Hepatocyte (in vitro differentiated cells): ENCODE measurements around the gene NHLH1. TPM values are rescaled to one million over a fixed set of nuclear protein-coding genes. Genes with fewer than 3 reads are reported as not detected.

ENCODE experiments used
- DNase-seq: peaks from one replicate; pipeline ENCODE4 v3.0.0-alpha.2; 2016; ENCODE audit warnings: low spot score
- H2AFZ ChIP-seq: fragments of 200-600 bp; sonication (generic); 2 replicates; pipeline ENCODE4 v1.6.0; 2016; ENCODE audit warnings: antibody characterized with exemption, mild to moderate bottlenecking
- H3K27ac ChIP-seq: fragments of 200-600 bp; sonication (generic); 2 replicates; pipeline ENCODE4 v1.5.1; 2016; ENCODE audit warnings: mild to moderate bottlenecking
- H3K27me3 ChIP-seq: fragments of 200-600 bp; sonication (generic); 2 replicates; pipeline ENCODE4 v1.6.1; 2016
- H3K36me3 ChIP-seq: fragments of 200-600 bp; sonication (generic); replicated peaks from 2 replicates; pipeline ENCODE4 v1.5.1; 2016; ENCODE audit warnings: low read depth; ENCODE audit not compliant: insufficient read depth
- H3K4me1 ChIP-seq: fragments of 200-600 bp; sonication (generic); 2 replicates; pipeline ENCODE4 v1.5.1; 2016; ENCODE audit warnings: mild to moderate bottlenecking, moderate library complexity; ENCODE audit not compliant: insufficient read depth
- H3K4me2 ChIP-seq: fragments of 200-600 bp; sonication (generic); 2 replicates; pipeline ENCODE4 v1.6.0; 2016
- H3K4me3 ChIP-seq: fragments of 200-600 bp; sonication (generic); 2 replicates; pipeline ENCODE4 v1.5.1; 2016; ENCODE audit warnings: mild to moderate bottlenecking
- H3K79me2 ChIP-seq: fragments of 200-600 bp; sonication (generic); 2 replicates; pipeline ENCODE4 v1.6.0; 2017; ENCODE audit warnings: mild to moderate bottlenecking
- H3K9me2 ChIP-seq: fragments of 200-600 bp; sonication (generic); replicated peaks from 2 replicates; pipeline ENCODE4 v1.6.0; 2017; ENCODE audit warnings: mild to moderate bottlenecking; ENCODE audit not compliant: insufficient read depth
- H3K9me3 ChIP-seq: fragments of 200-600 bp; sonication (generic); 2 replicates; pipeline ENCODE4 v1.5.1; 2016; ENCODE audit warnings: low read depth, mild to moderate bottlenecking
- H4K20me1 ChIP-seq: fragments of 200-600 bp; sonication (generic); 2 replicates; pipeline ENCODE4 v1.6.0; 2016; ENCODE audit warnings: mild to moderate bottlenecking; ENCODE audit not compliant: insufficient read depth, poor library complexity, severe bottlenecking
- CTCF ChIP-seq: fragments of 200-600 bp; sonication (generic); IDR thresholded peaks from 2 replicates; pipeline ENCODE4 v1.5.1; 2016; ENCODE audit warnings: antibody characterized with exemption, mild to moderate bottlenecking; ENCODE audit not compliant: poor library complexity
- EZH2 ChIP-seq: fragments of 200-600 bp; sonication (generic); IDR thresholded peaks from 2 replicates; pipeline ENCODE4 v1.6.1; 2016; ENCODE audit warnings: antibody characterized with exemption, mild to moderate bottlenecking, borderline replicate concordance
- EZH2phosphoT487 ChIP-seq: fragments of 200-600 bp; sonication (generic); IDR thresholded peaks from one replicate; pipeline ENCODE4 v1.6.1; 2018; ENCODE audit warnings: antibody characterized with exemption, mild to moderate bottlenecking, low read depth, moderate library complexity; ENCODE audit not compliant: unreplicated experiment, severe bottlenecking
- WGBS: methylation state at CpG from one replicate; pipeline ENCODE4 v1.1.6; 2016; ENCODE audit warnings: low lambda C conversion rate; ENCODE audit errors: missing lambda C conversion rate; 5-methylcytosine and 5-hydroxymethylcytosine counted together
- polyA plus RNA-seq: library from polyadenylated mRNA; unstranded; fragments of >200 nt; fragmentation: Nextera tagmentation; extraction: Ambion mirVana; gene quantifications from 2 replicates; pipeline ENCODE4 v1.2.1, GENCODE V29; 2016
- total RNA-seq: library from RNA; depleted of rRNA; stranded (reverse); fragments of >200 nt; gene quantifications from 2 replicates; pipeline ENCODE4 v1.2.3, GENCODE V29; 2014

NHLH1 gene
- total and polyA plus RNA-seq, 2 experiments from 2014 or later: 0.13 TPM; not detected in 1

GRCh38 chr1:160419150-160419837, 52.4 kb downstream of the NHLH1 start:
- no peaks in the 10 kb centered on the region for H3K4me1 ChIP-seq
- no peak for TF ChIP-seq CTCF
- no peak for TF ChIP-seq EZH2
- no peak for TF ChIP-seq EZH2phosphoT487
- no peaks in the 10 kb centered on the region for H3K27me3 ChIP-seq
- no peak overlapping the region for H2AFZ ChIP-seq
- no peak overlapping the region for H3K4me2 ChIP-seq
- DNase-seq: no peak
- H3K4me3 ChIP-seq: no peak overlapping the region
- WGBS: 99% methylated on average over 33 of the region's 34 CpGs
- H3K79me2 ChIP-seq: peaks cover 2% of the 10 kb centered on the region
- H3K36me3 ChIP-seq: no peaks in the 10 kb centered on the region
- no peaks in the 10 kb centered on the region for H3K9me3 ChIP-seq
- H3K27ac ChIP-seq: no peak overlapping the region
- H4K20me1 ChIP-seq: peaks cover 2% of the 10 kb centered on the region
- H3K9me2 ChIP-seq: no peaks in the 10 kb centered on the region

DNA sequence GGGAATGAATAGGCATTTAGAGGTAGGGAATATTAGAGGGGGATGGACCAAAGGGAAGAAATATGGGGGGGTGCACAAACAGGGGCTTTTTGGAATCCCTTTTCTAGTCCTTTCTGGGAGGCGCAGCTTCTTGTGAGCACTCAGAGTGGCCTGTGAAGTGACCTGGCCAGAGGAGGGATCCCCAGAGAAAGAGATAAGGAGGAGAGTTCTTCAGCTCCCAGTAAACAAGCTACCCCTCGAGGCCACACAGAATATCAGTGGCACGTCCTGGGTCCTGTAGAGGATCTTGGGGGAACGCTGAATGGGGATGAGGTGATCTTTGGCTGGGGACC, 52.9 kb downstream of the NHLH1 start:
- Histone ChIP-seq H3K4me3 (no peak overlapping the region), H3K79me2 (no peaks in the 10 kb centered on the region), H3K4me2 (no peak overlapping the region), H3K9me3 (no peaks in the 10 kb centered on the region), H4K20me1 (no peaks in the 10 kb centered on the region), H3K9me2 (no peaks in the 10 kb centered on the region), H3K27ac (no peak overlapping the region), H3K4me1 (no peaks in the 10 kb centered on the region), H3K27me3 (no peaks in the 10 kb centered on the region), H2AFZ (no peak overlapping the region), H3K36me3 (no peaks in the 10 kb centered on the region)
- no peak for TF ChIP-seq EZH2
- no peak for TF ChIP-seq EZH2phosphoT487
- TF ChIP-seq CTCF: no peak
- WGBS: 98% methylated on average over 4 of the region's 4 CpGs
- DNase-seq: no peak

- Histone ChIP-seq H4K20me1 (no peaks in the 10 kb centered on the region), H3K36me3 (no peaks in the 10 kb centered on the region), H3K4me1 (no peaks in the 10 kb centered on the region), H3K79me2 (no peaks in the 10 kb centered on the region), H3K4me2 (no peak overlapping the region), H3K9me2 (no peaks in the 10 kb centered on the region), H2AFZ (no peak overlapping the region), H3K27me3 (no peaks in the 10 kb centered on the region), H3K27ac (no peak overlapping the region), H3K4me3 (no peak overlapping the region), H3K9me3 (no peaks in the 10 kb centered on the region)
- no peak for DNase-seq
- TF ChIP-seq EZH2phosphoT487 (no peak), EZH2 (no peak), CTCF (no peak)
- 97% methylated on average over 7 of the region's 7 CpGs for WGBS
Measured at GRCh38 chr1:160420881-160421842, 54.3 kb downstream of the NHLH1 start.
